HG02973 (cell line): ENCODE results near the gene KIF22.
"Not testable (repeated sequence)": the region's sequence is repeated elsewhere in the genome, so short reads cannot be mapped to it uniquely, and the experiment has no call there.

Experiments
- ATAC-seq: cut with Tn5 transposase; IDR thresholded peaks from one replicate; pipeline ENCODE4 v1.9.1; 2021; ENCODE audit warnings: moderate library complexity; ENCODE audit not compliant: unreplicated experiment

Gene KIF22

DNA sequence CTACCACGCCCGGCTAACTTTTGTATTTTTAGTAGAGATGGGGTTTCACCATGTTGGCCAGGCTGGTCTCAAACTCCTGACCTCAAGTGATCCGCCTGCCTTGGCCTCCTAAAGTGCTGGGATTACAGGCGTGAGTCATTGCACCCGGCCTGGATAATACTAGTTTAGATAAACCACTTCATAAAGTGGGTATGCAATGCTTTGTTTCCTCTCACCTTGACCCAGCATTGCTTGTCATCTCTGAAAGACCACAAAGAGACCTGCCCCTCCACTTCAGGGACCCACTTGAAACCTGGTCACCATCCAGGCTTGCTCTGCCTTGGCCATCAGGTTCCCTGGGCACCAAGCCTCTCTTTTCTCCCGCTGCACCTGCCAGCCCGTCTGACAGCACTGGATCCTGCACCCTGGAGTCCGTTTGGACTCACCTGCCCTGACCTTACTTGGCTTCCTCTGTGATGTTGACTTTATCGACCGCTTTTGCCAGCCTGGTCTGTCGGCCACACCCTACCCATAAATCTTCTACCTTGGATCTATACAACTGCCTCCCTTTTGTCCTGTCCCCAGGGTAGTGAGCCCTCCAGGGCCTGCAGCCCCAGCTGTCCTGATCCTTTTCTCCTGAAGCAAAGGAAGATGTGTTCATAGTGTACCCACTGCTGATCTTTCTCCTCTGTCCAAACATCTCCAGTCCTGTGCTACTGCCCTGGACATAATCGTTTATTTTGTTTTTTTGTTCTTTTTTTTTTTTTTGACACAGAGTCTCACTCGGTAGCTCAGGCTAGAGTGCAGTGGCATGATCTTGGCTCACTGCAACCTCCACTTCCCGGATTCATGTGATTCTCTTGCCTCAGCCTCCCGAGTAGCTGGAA, 25.2 kb upstream of the KIF22 start:
- no peak for ATAC-seq

DNA sequence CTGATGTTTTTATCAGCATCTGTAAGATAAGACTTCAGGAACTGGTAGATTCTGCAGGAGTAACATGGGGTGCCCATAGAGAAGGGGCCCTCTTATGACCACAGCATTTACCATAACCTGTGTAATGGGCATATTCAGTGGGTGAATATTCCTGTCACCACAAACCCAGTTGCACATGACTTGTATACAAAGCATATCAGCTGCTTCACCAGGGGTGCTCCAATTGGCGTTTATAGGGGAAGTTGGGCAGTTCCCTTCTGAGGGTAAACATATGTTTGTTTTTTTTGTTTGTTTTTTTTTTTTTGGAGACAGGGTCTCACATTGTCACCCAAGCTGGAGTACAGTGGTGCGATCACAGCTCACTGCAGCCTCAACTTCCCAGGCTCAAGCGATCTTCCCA, 24.0 kb upstream of the KIF22 start:
- ATAC-seq, result no peak

DNA sequence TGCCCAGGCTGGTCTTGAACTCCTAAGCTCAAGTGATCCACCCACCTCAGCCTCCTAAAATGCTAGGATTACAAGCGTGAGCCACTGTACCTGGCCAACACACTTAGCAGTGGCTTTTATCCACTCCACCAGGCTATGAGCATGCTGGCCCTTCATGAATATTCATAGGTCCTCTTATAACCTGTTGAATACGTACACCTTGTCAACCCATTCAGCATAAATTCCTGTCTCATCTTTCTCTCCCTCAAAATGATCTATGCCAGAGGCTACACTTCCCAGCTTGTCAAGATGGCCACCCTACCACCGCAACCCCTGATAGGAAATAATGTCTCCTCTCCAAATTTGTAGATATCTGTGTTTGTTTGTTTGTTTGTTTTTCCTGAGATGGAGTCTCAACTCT, 23.5 kb upstream of the KIF22 start:
- ATAC-seq, result no peak

DNA sequence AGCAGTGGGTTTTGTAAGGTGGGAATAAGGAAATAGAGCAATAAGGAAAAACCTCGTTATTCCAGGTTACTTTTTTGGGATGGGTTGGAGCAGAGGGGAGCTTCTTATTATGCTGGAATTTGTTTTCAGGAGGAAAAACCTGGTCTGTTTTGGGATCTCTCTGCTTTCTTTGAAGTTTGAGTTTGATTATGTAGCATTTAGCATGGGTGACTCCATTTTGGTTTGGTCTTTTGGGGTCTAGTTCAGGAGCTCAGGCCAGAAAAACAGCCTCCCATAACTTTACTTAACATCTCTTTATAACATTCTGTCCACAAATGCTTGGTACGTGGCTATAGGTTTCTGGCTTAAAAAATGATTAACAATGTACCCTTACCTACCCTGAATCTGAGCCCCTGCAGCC, 21.0 kb upstream of the KIF22 start:
- no peak for ATAC-seq

DNA sequence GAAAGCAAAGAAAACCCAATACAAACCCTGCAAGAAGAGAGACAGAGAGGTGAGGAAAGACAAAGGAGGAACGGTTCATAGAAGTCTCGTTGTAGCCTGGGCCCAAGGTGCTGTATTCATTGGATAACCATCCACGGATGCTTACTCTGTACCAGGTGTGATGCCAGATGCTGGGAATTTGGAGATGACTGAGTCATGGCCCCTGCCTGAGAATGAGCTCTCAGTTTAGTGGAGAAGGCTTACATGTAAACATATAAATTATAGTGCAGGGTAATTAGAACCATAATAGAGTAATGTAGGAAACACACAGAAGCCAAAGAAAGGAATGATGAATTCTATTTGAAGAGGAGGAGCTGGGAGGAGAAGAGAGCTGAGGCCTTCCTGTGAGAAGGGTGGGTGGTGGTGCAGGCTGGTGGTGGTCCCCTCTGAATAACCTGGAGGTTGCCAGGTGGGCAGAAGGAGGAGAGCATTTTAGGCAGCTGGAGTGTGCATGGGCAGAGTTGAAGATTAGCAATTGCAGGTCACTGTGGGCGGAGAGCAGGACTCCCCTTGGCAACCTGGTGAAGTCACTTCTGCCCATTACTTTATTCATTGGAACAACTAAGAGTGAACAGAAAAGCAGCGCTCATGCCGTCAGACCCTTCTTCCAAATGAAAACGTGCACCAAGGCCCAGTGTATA, 20.2 kb upstream of the KIF22 start:
- no peak for ATAC-seq

DNA sequence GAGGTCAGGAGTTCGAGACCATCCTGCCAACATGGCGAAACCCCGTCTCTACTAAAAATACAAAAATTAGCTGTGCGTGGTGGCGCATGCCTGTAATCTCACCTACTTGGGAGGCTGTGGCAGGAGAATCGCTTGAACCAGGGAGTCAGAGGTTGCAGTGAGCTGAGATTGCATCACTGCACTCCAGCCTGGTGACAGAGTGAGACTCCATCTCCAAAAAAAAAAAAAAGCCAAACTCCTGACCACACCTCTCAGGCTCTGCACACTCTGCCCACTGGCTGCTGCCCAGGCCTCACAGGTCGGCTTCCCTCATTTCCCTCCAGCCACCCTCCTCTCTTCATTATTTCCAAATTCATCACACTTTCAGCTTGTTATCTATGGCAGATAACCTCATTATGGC, 18.2 kb upstream of the KIF22 start:
- ATAC-seq, result not testable (repeated sequence)

DNA sequence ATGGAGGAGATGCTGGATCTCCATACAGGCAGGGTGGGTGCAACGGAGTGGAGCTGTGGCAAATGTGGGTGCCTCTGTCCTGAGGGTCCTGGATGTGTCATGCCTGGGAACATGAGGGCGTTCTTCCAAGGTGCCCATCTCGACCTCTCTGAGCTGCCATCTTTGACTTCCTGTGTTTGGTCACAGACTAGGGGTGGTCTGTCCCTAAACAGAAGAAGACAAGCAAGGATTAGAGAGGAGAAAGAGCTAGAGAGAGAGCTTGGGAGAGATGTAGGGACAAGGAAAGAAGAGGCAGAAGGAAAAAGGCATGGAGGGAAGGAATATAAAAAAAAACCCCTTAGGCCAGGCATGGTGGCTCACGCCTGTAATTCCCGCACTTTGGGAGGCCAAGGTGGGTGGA, 15.8 kb upstream of the KIF22 start:
- no peak for ATAC-seq

DNA sequence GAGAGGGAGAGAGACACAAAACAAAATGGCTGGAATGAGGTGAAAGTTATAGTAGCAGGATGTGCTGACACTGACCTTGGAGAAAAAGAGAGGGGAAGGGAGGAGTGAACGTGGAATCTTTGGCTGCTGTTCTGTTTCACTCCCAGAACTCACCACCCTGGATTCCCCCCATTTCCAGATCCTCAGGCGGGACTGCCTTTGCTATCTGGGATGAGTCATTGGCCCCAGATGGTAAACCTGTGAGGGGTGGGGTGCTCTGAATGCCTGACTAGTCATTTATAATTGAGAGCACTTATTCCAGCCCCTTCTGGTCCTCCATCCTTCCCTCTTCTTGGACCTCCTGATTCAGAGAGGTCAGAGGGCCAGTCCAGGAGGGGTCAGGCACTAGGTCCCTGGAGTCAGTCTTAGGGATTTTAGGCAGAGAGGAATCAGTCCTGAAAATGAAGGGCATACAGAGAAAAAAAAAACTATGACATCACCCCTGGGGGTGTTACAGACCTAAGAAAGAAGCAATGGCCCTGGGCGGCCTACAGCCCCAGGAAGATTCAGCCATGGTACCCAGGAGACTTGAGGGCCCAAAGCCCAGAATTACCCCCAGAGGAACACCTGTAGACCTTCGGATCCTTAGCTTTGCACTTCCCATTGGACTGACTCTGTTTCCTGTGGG, 14.7 kb upstream of the KIF22 start:
- ATAC-seq, result no peak

DNA sequence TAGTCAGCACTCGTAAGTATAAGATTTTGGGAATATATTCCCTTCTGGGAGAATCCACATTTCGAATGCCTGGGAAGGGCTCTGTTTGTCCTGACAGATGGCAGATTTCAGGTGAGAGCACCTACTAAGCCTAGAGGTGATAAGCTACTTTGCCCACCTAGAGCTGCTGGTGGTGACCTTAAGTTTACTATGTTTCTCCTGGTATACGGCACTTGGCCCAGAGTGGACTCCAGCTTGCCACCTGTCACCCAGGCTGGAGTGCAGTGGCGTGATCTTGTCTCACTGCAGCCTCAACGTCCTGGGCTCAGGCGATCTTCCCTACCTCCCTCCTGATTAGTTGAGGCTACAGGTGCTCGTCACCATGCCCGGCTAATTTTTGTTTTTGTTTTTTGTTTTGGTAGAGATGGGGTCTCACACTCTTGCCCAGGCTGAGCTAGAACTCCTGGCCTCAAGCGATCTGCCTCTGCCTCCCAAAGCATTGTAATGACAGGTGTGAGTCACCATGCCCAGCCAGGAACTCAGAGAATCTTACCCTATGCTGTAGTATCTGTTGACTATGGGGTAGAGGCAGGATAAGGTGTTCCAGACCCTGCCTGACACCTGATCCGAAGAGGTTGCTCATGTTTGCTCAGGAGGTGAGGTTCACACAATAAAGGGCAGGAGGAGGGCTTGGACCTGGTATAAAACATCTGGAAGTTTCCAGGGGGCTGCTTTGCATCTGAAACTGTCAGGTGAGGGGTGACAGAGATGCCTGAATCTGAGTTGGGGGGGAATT, 12.8 kb upstream of the KIF22 start, which contains the start of gene ZG16:
ZG16 (plus strand) TSS at position 681 of the 775 bp plus-strand sequence. CDS start 1,011 bp downstream, outside the sequence.
- ATAC-seq, result no peak

DNA sequence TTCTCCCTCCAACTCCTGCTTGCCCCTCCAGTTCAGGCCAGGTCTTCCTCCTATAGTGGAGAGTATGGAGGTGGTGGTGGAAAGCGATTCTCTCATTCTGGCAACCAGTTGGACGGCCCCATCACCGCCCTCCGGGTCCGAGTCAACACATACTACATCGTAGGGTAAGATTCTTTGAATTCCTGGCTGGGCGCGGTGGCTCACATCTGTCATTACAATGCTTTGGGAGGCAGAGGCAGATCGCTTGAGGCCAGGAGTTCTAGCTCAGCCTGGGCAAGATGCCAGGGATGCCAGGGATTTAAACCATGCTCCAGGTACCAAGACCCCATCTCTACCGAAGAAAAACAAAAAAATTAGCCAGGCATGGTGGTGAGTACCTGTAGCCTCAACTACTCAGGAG, 11.1 kb upstream of the KIF22 start:
- no peak for ATAC-seq

DNA sequence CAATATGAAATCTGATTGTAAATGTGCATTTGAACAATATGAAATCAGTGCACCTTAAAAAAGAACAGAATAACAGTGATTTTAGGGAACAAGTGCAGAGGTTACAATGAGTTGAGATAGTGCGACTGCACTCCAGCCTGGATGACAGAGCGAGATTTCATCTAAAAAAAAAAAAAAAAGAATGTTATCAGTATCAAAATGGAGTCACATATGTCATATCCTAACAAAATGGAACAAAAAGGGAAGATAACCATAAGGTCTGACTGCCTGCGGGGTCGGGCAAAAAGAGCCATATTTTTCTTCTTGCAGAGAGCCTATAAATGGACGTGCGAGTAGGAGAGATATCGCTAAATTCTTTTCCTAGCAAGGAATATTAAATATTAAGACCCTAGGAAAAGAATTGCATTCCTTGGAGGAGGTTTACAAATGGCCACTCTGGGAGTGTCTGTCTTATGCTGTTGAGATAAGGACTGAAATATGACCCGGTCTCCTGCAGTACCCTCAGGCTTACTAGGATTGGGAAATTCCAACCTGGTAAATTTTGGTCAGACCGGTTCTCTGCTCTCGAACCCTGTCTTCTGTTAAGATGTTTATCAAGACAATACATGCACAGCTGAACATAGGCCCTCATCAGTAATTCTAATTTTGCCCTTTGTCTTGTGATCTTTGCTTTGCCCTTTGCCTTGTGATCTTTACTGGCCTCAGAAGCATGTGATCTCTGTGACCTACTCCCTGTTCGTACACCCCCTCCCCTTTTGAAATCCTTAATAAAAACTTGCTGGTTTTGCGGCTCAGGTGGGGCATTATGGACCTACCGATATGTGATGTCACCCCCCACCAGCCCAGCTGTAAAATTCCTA, 7.2 kb upstream of the KIF22 start:
- not testable (repeated sequence) for ATAC-seq

DNA sequence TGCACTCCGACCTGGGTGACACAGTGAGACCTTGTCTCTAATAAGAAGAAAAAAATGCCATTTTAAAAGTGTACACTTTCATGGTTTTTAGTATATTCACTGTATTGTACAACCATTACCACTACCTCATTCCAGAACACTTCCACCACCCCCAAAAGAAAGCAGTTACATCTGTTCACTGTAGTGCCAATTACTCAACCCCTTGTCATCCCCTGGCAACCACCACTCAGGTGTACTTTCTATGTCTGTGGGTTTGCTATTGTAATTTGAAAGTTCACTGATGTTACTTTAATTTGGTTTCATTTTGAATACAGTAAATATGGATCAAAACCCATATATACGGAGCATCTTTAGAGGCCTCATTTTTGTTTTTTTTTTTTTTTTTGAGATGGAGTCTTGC, 6.4 kb upstream of the KIF22 start:
- no peak for ATAC-seq

DNA sequence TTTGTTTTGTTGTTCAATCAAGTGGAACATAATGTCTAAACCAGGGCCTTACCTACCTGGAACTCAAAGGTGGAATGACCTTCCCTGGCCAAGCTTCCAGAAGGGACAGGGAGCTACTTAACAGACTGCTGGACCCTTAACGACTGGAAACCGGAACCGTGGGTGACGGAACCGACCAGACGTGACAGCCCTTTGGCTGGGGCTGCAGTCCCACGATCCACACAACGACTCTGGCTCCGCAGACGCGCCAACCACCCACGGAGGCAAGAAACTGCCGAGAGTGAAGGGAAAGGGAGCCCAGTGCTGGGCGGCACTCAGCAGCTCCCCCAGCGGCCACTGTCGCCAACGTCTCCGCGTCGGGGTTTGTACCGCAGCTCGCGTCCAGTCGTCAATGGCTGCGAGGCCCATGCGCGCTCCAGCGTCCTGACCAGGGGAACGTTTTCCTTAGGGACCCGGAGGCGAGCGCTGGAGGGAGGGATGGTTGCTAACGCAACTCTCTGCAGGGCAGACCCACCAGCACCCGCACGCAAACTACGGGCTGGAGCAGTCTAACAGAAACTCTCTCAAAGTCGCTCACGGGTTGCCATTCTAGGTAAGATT, 5.5 kb upstream of the KIF22 start:
- no peak for ATAC-seq

DNA sequence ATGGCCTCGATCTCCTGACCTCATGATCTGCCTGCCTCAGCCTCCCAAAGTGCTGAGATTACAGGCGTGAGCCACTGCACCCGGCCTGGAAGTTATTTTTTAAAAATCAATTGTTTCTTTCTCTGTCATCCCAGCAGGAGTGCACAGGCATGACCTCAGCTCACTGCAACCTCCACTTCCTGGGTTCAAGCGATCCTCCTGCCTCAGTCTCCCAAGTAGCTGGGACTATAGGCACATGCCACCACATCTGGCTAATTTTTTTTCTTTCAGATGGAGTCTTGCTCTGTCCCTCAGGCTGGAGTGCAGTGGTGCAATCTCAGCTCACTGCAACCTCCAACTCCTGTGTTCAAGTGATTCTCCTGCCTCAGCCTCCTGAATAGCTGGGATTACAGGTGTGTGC, 3.4 kb upstream of the KIF22 start:
- not testable (repeated sequence) for ATAC-seq

DNA sequence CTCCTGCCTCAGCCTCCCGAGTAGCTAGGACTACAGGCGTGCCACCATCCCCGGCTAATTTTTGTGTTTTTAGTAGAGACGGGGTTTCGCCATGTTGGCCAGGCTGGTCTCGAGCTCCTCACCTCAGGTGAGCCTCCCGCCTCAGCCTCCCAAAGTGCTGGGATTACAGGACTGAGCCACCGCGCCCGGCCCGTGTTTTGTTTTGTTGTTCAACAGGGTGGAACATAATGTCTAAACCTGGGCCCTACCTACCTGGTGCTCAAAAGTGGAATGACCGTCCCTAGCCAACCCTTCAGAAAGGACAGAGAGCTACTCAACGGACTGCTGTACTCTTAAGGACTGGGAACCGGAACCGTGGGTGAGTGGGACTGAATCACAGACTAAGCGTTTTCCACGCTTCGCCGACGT, 772 bp upstream of the KIF22 start:
- ATAC-seq, result no peak

DNA sequence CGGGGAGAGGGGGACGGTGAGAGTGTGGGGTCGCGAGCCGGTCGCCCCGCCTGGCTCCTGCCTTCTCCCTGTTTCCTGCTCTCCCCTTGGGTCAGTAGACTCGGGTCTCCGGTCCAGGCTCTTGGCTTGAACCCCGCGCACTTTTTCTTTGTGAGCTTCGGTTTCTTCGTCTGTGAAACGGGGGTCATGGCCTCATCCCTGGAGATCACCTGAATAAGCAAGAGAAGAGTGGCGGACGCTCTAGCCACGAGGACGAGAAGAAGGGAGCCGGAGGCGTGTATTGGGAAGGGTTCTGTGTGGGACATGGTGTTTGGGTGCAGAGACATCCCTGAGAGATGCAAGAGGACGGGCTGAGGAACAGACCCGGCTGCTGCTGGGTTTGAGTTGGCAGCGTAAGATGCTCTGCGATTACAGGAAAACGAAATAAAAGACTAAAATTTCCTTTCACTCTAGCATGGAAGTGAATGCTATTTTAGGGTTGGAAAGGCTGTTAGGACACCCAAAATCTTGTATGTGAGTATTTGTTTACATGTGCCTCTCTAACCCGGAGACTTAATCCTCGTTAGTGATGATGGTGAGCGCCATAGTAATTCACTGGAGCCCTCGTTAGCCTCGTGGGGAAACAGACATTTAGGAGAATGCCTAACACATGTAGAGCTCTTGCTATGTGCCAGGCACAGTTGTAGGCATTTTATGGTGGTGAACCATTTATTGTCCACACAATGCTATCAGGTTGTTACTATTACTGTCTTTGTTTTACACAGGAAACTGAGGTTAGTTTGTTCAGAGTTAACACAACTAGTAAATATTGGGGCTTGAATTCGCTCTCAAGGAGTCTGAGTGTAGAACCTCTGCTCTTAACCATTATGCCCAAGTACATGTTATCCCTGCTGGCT, 646 bp downstream of the KIF22 start:
- peak; percentile 6 for ATAC-seq

DNA sequence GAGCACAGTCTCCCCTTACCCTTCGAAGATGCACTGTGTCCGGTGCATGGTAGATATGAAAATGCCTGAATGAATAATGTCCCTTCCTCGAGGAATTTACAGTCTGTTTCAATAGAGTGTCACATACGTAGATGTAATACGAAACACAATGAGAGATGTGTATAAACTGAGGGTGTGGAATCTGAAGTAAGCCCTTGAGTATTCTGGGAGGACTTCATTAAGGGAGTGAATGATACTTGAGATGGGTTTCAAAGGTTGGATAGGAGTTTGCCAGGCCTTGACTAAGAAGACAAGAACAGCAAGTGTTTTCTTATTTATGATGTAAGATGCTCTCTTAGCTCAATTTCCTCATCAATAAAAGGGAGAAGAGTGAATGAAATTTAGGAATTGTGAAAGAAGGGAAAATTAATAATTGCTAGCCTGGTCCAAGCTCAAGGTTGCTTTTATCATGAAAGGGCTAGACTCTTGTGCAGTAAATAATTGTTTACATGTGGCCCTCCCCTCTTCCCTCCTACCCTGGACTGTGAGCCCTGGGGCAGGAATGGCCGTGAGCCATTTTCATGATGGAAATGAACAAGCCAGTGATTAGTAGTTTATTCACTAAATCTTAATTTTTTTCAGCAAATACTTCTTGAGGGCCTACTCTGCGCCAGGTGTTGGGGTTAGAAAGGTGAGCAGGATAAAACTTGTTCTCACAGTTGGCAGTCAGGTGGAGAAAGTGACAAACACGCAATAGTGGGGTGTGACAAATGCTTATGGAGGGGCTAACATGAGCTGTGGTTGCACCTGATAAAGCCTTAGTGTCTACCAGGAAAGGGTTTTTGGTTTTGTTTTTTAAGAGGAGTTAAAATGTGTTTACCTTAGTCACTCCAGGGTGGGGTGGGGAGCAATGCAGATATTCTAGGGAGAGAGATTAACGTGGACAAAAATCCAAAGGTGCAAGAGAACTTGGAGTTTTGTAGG, 1.6 kb downstream of the KIF22 start:
- ATAC-seq, result no peak

DNA sequence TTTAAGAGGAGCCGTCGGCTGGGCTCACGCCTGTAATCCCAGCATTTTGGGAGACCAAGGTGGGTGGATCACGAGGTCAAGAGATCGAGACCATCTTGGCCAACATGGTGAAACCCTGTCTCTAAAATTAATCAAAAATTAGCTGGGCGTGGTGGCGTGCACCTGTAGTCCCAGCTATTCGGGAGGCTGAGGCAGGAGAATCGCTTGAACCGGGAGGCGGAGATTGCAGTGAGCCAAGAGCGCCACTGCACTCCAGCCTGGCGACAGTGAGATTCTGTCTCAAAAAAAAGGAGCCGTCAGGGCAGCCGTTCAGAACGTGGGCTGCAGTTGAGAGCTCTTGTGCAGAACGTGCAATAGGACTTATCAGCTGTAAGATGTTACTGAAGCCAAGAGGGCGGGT, 2.6 kb downstream of the KIF22 start:
- not testable (repeated sequence) for ATAC-seq
